Measurements from ENCODE around the gene LGALS7B. TPM values are rescaled to one million over a fixed set of nuclear protein-coding genes. Genes with fewer than 3 reads are reported as not detected.
A peak's percentile ranks its signal among the peaks of the same experiment; 100 is the strongest.

LGALS7B gene
- total RNA-seq, 1 experiment from 2014 or later = 3.6 TPM

DNA sequence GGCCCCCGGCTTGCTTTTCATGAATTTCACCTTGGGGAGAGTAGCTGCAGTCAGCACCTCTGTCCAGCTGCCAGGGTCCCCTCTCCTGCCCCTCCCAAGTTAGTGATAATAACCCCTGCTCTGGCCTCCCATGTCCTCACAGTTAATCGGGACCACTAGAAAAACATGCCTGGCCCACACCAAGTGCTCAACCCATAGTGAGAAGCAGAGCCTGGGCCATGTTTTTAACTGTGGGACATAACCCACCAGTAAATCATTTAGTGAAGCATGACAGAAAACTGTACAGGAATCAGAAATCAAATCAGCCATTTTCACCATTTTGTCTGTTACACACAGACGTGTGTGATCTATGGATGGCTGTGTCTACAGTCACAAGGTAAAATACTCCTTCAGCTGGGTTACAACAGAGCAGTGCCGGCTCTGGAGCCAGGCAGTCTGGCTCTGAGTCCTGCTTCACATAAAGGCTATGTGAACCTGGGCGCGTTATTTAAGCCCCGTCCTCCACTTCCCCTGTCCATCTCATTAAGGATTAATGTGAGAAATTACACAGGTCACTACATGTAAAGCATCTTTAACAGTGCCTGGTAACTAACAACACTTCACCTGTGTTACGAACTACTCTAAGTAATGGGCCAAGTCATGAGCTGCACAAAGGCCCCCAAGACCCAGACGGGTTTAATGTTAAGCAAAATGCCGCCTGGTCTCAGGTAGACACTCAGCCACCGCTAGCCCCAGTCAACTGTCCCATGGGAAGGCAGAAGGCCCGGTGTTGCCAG, 50.2 kb downstream of the LGALS7B start:
- TSS peak; percentile 1 for BruUV-seq (replicated peaks)
- Histone ChIP-seq H3K36me3 (ENCODE audit: control insufficient read depth, insufficient read depth, low read length) (peaks cover 78% of the 10 kb centered on the region), H3K4me1 (ENCODE audit: control insufficient read depth, insufficient read depth, low read length) (peaks cover 95% of the 10 kb centered on the region), H3K27me3 (ENCODE audit: control insufficient read depth, insufficient read depth, low read length) (no peaks in the 10 kb centered on the region), H3K9me3 (ENCODE audit: control insufficient read depth, insufficient read depth, low read depth, low read length) (no peaks in the 10 kb centered on the region), H3K27ac (ENCODE audit: low read length) (peak overlapping the region; percentile 86), H3K4me3 (ENCODE audit: low read depth in 2 of 2, low read length in 2 of 2) (no peak overlapping the region)
- in situ Hi-C loops (cut with HindIII; ENCODE audit: low pct_unique_long_range_greater_than_20kb, low sequenced_read_pairs) (loop anchor here (5.0 kb wide), 1 partner anchor 72 kb away; no protein-coding TSS in a partner anchor), intact Hi-C loops (cut with micrococcal nuclease; ENCODE audit: unreplicated experiment) (loop anchor here (5.0 to 10.0 kb wide), 2 partner anchors 187 to 324 kb away; no protein-coding TSS in a partner anchor)
- no peak for TF ChIP-seq POLR2AphosphoS5 (IDR thresholded peaks at IDR 0.05; ENCODE audit: low read depth, low read length)
- TF ChIP-seq SIN3A (IDR thresholded peaks at IDR 0.05; ENCODE audit: borderline replicate concordance, insufficient read depth, low read depth, low read length) = no peak
- TF ChIP-seq, protein P1, sequence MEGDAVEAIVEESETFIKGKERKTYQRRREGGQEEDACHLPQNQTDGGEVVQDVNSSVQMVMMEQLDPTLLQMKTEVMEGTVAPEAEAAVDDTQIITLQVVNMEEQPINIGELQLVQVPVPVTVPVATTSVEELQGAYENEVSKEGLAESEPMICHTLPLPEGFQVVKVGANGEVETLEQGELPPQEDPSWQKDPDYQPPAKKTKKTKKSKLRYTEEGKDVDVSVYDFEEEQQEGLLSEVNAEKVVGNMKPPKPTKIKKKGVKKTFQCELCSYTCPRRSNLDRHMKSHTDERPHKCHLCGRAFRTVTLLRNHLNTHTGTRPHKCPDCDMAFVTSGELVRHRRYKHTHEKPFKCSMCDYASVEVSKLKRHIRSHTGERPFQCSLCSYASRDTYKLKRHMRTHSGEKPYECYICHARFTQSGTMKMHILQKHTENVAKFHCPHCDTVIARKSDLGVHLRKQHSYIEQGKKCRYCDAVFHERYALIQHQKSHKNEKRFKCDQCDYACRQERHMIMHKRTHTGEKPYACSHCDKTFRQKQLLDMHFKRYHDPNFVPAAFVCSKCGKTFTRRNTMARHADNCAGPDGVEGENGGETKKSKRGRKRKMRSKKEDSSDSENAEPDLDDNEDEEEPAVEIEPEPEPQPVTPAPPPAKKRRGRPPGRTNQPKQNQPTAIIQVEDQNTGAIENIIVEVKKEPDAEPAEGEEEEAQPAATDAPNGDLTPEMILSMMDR (IDR thresholded peaks at IDR 0.05) = no peak
- TF ChIP-seq, protein P2, sequence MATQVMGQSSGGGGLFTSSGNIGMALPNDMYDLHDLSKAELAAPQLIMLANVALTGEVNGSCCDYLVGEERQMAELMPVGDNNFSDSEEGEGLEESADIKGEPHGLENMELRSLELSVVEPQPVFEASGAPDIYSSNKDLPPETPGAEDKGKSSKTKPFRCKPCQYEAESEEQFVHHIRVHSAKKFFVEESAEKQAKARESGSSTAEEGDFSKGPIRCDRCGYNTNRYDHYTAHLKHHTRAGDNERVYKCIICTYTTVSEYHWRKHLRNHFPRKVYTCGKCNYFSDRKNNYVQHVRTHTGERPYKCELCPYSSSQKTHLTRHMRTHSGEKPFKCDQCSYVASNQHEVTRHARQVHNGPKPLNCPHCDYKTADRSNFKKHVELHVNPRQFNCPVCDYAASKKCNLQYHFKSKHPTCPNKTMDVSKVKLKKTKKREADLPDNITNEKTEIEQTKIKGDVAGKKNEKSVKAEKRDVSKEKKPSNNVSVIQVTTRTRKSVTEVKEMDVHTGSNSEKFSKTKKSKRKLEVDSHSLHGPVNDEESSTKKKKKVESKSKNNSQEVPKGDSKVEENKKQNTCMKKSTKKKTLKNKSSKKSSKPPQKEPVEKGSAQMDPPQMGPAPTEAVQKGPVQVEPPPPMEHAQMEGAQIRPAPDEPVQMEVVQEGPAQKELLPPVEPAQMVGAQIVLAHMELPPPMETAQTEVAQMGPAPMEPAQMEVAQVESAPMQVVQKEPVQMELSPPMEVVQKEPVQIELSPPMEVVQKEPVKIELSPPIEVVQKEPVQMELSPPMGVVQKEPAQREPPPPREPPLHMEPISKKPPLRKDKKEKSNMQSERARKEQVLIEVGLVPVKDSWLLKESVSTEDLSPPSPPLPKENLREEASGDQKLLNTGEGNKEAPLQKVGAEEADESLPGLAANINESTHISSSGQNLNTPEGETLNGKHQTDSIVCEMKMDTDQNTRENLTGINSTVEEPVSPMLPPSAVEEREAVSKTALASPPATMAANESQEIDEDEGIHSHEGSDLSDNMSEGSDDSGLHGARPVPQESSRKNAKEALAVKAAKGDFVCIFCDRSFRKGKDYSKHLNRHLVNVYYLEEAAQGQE (IDR thresholded peaks at IDR 0.05; ENCODE audit: insufficient read depth in 1 of 2, low read depth in 2 of 2, low read length in 1 of 2) = no peak
- TF ChIP-seq TCF7L2 (IDR thresholded peaks at IDR 0.05; ENCODE audit: low read depth, low read length) = no peak
- DNase-seq (ENCODE audit: low read depth, low spot score) = no peak
- ChIA-PET POLR2A (interaction anchor here (0.6 to 2.4 kb wide), 5 partner anchors 8 to 163 kb away, joined by 3 to 17 read pairs (median 3); no protein-coding TSS in a partner anchor), CTCF (interaction anchor here (0.5 to 1.3 kb wide), 6 partner anchors 24 to 156 kb away, joined by 3 to 5 read pairs (median 3); partner anchors contain the start of genes MRPS12 and SARS2)
- no peak for ATAC-seq

DNA sequence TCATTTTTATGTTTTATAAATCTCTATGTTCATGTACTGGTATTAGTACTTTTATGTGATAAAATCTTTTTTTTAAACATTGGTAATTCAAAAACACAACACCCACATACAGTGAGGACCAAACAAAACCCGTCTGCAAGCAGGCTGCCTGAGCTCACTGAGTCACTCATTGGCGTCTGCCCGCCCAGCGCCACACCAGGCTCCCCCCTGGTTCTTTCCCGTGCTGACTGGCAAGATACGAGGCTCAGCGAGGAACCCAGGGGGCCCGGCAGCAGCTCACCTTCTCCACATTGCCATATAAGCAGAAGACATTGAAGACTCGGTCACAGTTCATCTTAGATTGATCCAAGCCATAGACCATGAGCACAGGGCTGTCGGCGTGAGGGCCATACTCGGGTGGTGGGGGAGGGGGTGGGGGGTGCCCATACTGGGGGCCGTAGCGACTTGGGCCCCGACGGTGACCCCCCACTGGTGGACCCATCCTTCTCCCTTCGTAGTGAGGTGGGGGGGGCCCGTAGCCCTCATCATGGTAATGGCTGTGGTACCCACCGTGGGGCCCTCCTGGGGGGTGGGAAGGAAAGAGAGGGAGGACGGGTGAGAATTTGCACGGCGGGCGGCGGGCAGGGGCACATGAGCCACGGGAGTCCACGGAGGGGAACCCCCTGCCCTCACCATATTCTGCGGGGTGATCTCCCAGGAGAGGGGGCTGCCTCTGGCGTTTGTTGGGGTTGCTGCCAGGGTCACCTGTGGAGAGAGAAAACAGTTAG, 51.0 kb downstream of the LGALS7B start:
- in situ Hi-C loops (cut with HindIII; ENCODE audit: low pct_unique_long_range_greater_than_20kb, low sequenced_read_pairs) = loop anchor here (5.0 to 10.0 kb wide), 2 partner anchors 73 to 95 kb away; partner anchors contain the start of genes MRPS12 and SARS2
- ChIA-PET CTCF (interaction anchor here (0.8 to 1.3 kb wide), 3 partner anchors 9 to 437 kb away, joined by 3 to 5 read pairs (median 4); partner anchors contain the start of genes FAM98C, HNRNPL, MRPS12 and SARS2), POLR2A (interaction anchor here (0.6 to 2.4 kb wide), 4 partner anchors 9 to 164 kb away, joined by 3 to 17 read pairs (median 3); no protein-coding TSS in a partner anchor)
- ATAC-seq (no peak), DNase-seq (ENCODE audit: low read depth, low spot score) (no peak)
- peaks cover 90% of the 10 kb centered on the region for H3K4me1 ChIP-seq (ENCODE audit: control insufficient read depth, insufficient read depth, low read length)
- intact Hi-C loops (cut with micrococcal nuclease; ENCODE audit: unreplicated experiment) = loop anchor here (5.0 to 10.0 kb wide), 2 partner anchors 188 to 325 kb away; no protein-coding TSS in a partner anchor
- BruUV-seq (replicated peaks) = no TSS peak
- peak overlapping the region; percentile 86 for H3K27ac ChIP-seq (ENCODE audit: low read length)
- H3K9me3 ChIP-seq (ENCODE audit: control insufficient read depth, insufficient read depth, low read depth, low read length) = no peaks in the 10 kb centered on the region
- no peak overlapping the region for H3K4me3 ChIP-seq (ENCODE audit: low read depth in 2 of 2, low read length in 2 of 2)
- H3K27me3 ChIP-seq (ENCODE audit: control insufficient read depth, insufficient read depth, low read length) = no peaks in the 10 kb centered on the region
- TF ChIP-seq SIN3A (IDR thresholded peaks at IDR 0.05; ENCODE audit: borderline replicate concordance, insufficient read depth, low read depth, low read length) (no peak), POLR2AphosphoS5 (IDR thresholded peaks at IDR 0.05; ENCODE audit: low read depth, low read length) (no peak), TCF7L2 (IDR thresholded peaks at IDR 0.05; ENCODE audit: low read depth, low read length) (no peak)
- TF ChIP-seq, protein P2 (IDR thresholded peaks at IDR 0.05; ENCODE audit: insufficient read depth in 1 of 2, low read depth in 2 of 2, low read length in 1 of 2) = no peak
- TF ChIP-seq, protein P1 (IDR thresholded peaks at IDR 0.05) = no peak
- peaks cover 86% of the 10 kb centered on the region for H3K36me3 ChIP-seq (ENCODE audit: control insufficient read depth, insufficient read depth, low read length)

Measured in Panc1 (cell line).